ENCODE measurements around the gene SLAMF1. TPM values are rescaled to one million over a fixed set of nuclear protein-coding genes. Genes with fewer than 3 reads are reported as not detected.
A peak's percentile ranks its signal among the peaks of the same experiment; 100 is the strongest.

The SLAMF1 gene
- total RNA-seq, 3 donors from 2014 or later (not counting 1 experiment from before 2014, with no cell fraction given): 1.1 to 3.5 (median 2.1) TPM

DNA sequence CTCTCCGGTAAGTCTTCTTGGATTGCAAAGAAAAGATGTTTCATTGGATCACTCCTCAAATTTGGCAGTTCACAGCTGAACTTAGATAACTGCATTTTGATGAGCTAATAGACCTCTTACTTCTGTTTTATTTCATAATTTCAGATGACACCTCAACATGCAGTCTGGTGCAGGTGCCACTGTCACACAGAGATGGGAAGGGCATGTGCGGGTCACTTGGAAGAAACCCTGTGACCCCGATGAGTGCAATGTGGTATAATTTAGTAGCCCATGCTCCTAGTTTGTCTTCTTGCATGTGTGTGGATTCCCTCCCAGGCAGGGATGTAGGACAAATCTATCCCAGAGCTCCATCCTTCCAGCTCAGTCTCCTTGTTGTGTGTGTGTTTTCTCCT, 481 bp upstream of the SLAMF1 start:
- ATAC-seq: peak in 1 of 3 donors; percentile 37
- Histone ChIP-seq H3K27ac (ENCODE audit: low read length) (peak overlapping the region; percentile 69), H3K4me3 (ENCODE audit: low read length) (peak overlapping the region; percentile 48), H3K27me3 (ENCODE audit: control insufficient read depth, insufficient read depth, low read length) (no peaks in the 10 kb centered on the region), H3K9me3 (ENCODE audit: control insufficient read depth, insufficient read depth, low read length) (no peaks in the 10 kb centered on the region), H3K4me1 (ENCODE audit: control insufficient read depth, insufficient read depth, low read length) (peaks cover 10% of the 10 kb centered on the region), H3K36me3 (ENCODE audit: control insufficient read depth, insufficient read depth, low read length) (no peaks in the 10 kb centered on the region)
- 40% methylated on average over 3 of the region's 3 CpGs for WGBS (ENCODE audit: insufficient coverage)
- TF ChIP-seq, protein P1, sequence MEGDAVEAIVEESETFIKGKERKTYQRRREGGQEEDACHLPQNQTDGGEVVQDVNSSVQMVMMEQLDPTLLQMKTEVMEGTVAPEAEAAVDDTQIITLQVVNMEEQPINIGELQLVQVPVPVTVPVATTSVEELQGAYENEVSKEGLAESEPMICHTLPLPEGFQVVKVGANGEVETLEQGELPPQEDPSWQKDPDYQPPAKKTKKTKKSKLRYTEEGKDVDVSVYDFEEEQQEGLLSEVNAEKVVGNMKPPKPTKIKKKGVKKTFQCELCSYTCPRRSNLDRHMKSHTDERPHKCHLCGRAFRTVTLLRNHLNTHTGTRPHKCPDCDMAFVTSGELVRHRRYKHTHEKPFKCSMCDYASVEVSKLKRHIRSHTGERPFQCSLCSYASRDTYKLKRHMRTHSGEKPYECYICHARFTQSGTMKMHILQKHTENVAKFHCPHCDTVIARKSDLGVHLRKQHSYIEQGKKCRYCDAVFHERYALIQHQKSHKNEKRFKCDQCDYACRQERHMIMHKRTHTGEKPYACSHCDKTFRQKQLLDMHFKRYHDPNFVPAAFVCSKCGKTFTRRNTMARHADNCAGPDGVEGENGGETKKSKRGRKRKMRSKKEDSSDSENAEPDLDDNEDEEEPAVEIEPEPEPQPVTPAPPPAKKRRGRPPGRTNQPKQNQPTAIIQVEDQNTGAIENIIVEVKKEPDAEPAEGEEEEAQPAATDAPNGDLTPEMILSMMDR (IDR thresholded peaks at IDR 0.05): no peak
- Mint-ChIP-seq H3K9me3 (no peaks in the 10 kb centered on the region), H3K4me3 (peak overlapping the region; percentile 50), H3K4me1 (peaks cover 18 to 30% of the 10 kb centered on the region in 2 donors), H3K36me3 (no peaks in the 10 kb centered on the region), H3K27ac (no peak overlapping the region), H3K27me3 (ENCODE audit: low read depth in 2 of 2) (peaks cover 8 to 33% of the 10 kb centered on the region in 2 donors)
- intact Hi-C loops (cut with micrococcal nuclease): no loop called here
- no peak for DNase-seq

DNA sequence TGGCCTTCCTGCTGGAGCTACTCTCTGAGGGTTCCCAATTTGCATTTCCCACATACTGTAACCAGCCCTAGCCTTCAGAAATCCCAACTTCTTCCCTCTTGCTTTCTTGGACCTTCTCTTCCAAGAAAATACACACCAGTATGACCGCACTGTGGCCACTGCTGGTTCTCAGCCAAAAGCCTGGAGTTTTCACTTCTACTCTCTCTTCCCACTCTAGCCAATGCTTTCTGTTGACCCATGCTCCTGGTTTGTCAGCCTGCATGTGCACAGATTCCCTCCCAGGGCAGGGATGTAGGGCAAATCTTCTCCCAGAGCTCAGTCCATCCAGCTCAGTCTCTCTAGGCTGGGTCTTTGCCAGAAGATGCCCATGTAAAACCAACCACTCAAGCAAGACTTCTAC, 664 bp downstream of the SLAMF1 start:
- no peak overlapping the region for H3K27ac Mint-ChIP-seq
- peak overlapping the region; percentile 29 for H3K4me3 Mint-ChIP-seq
- WGBS (ENCODE audit: insufficient coverage): 92% methylated on average over 1 of the region's 1 CpG
- ATAC-seq (no peak), DNase-seq (no peak)
- H3K4me1 Mint-ChIP-seq: peaks cover 16 to 27% of the 10 kb centered on the region in 2 donors
- H3K9me3 ChIP-seq (ENCODE audit: control insufficient read depth, insufficient read depth, low read length): no peaks in the 10 kb centered on the region
- TF ChIP-seq, protein P1 (IDR thresholded peaks at IDR 0.05): no peak
- intact Hi-C loops (cut with micrococcal nuclease): no loop called here
- H3K9me3 Mint-ChIP-seq: no peaks in the 10 kb centered on the region
- H3K27me3 Mint-ChIP-seq (ENCODE audit: low read depth in 2 of 2): peaks cover 8 to 33% of the 10 kb centered on the region in 2 donors
- H3K4me3 ChIP-seq (ENCODE audit: low read length): peak overlapping the region; percentile 48
- no peaks in the 10 kb centered on the region for H3K36me3 ChIP-seq (ENCODE audit: control insufficient read depth, insufficient read depth, low read length)
- no peaks in the 10 kb centered on the region for H3K27me3 ChIP-seq (ENCODE audit: control insufficient read depth, insufficient read depth, low read length)
- peaks cover 15% of the 10 kb centered on the region for H3K4me1 ChIP-seq (ENCODE audit: control insufficient read depth, insufficient read depth, low read length)
- peak overlapping the region; percentile 69 for H3K27ac ChIP-seq (ENCODE audit: low read length)
- no peaks in the 10 kb centered on the region for H3K36me3 Mint-ChIP-seq

DNA sequence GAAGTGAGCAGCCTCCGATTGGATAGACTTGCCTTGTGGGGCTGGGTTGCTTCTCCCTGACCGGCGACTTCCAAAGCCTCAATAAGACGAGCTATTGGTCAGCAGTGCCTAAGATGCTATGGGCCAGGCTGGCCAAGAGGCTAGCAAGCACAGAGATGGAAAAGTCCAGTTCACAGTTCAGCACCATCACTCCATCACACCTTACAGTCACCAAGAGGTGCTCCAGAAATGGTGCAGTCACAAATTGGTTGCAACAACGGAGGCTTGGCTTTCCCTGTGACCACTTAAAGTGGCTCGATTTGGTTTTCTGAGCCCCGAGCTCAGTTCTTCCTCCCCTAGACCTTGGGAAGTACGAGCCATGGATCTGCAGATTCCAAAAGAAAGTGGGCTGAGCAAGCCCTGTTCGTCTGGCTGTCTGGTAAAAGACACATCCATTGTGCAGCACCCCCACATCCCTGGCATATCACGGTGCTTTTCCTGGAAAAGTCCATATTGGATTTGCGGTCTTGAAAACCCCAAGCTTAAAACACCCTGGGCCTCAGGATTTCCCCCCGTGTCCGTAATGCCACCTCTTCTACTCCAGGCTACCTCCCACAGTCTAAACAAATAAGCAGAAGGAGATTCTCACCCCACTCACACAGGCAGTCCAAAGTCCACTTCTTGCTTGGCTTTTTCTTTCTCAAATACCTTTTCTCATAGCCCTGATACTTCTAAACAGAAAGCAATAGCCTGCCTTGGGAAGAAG, 1.3 kb downstream of the SLAMF1 start:
- no peaks in the 10 kb centered on the region for H3K36me3 ChIP-seq (ENCODE audit: control insufficient read depth, insufficient read depth, low read length)
- peak overlapping the region; percentile 69 for H3K27ac ChIP-seq (ENCODE audit: low read length)
- no peaks in the 10 kb centered on the region for H3K36me3 Mint-ChIP-seq
- ATAC-seq: no peak
- no peak for DNase-seq
- no peaks in the 10 kb centered on the region for H3K27me3 ChIP-seq (ENCODE audit: control insufficient read depth, insufficient read depth, low read length)
- peaks cover 17% of the 10 kb centered on the region for H3K4me1 ChIP-seq (ENCODE audit: control insufficient read depth, insufficient read depth, low read length)
- no peaks in the 10 kb centered on the region for H3K9me3 ChIP-seq (ENCODE audit: control insufficient read depth, insufficient read depth, low read length)
- H3K4me3 Mint-ChIP-seq: peak overlapping the region; percentile 65
- no peaks in the 10 kb centered on the region for H3K9me3 Mint-ChIP-seq
- H3K27me3 Mint-ChIP-seq (ENCODE audit: low read depth in 2 of 2): peaks cover 8 to 33% of the 10 kb centered on the region in 2 donors
- H3K27ac Mint-ChIP-seq: no peak overlapping the region
- 70% methylated on average over 13 of the region's 13 CpGs for WGBS (ENCODE audit: insufficient coverage)
- H3K4me3 ChIP-seq (ENCODE audit: low read length): peak overlapping the region; percentile 48
- H3K4me1 Mint-ChIP-seq: peaks cover 19 to 27% of the 10 kb centered on the region in 2 donors
- intact Hi-C loops (cut with micrococcal nuclease): no loop called here
- TF ChIP-seq, protein P1 (IDR thresholded peaks at IDR 0.05): no peak
